H9 (cell line): ENCODE results near the gene KAZN. TPM values are rescaled to one million over a fixed set of nuclear protein-coding genes. Genes with fewer than 3 reads are reported as not detected.

Experiments used
- DNase-seq: peaks from one replicate; pipeline ENCODE4 v3.0.0-alpha.2; 2017
- H2AFZ ChIP-seq: one replicate; pipeline ENCODE4 v1.6.1; 2013; ENCODE audit warnings: mild to moderate bottlenecking, low read length, control low read depth, moderate library complexity
- H2AK5ac ChIP-seq: 2 replicates; pipeline ENCODE4 v1.6.1; 2013; ENCODE audit warnings: low read length, control low read depth, mixed read lengths; ENCODE audit not compliant: insufficient read length
- H2BK120ac ChIP-seq: one replicate; pipeline ENCODE4 v1.6.1; 2013; ENCODE audit warnings: low read depth, mild to moderate bottlenecking, low read length, control low read depth, inconsistent platforms; ENCODE audit not compliant: poor library complexity, severe bottlenecking
- H2BK12ac ChIP-seq: 2 replicates; pipeline ENCODE4 v1.6.1; 2013; ENCODE audit warnings: low read length, control low read depth, mixed read lengths, low read depth; ENCODE audit not compliant: insufficient read length
- H2BK15ac ChIP-seq: 2 replicates; pipeline ENCODE4 v1.6.1; 2013; ENCODE audit warnings: low read depth, low read length, control low read depth
- H2BK20ac ChIP-seq: one replicate; pipeline ENCODE4 v1.6.1; 2013; ENCODE audit warnings: low read depth, mild to moderate bottlenecking, low read length, control low read depth, inconsistent platforms; ENCODE audit not compliant: poor library complexity, severe bottlenecking
- H2BK5ac ChIP-seq: 2 replicates; pipeline ENCODE4 v1.6.1; 2013; ENCODE audit warnings: low read length, control low read depth, mixed read lengths; ENCODE audit not compliant: insufficient read length
- H3K14ac ChIP-seq: 2 replicates; pipeline ENCODE4 v1.6.1; 2013; ENCODE audit warnings: low read length, control low read depth; ENCODE audit not compliant: insufficient read depth
- H3K18ac ChIP-seq: 2 replicates; pipeline ENCODE4 v1.6.1; 2013; ENCODE audit warnings: low read depth, mild to moderate bottlenecking, mixed read lengths, low read length, control low read depth; ENCODE audit not compliant: insufficient read length
- H3K23ac ChIP-seq: 2 replicates; pipeline ENCODE4 v1.6.1; 2013; ENCODE audit warnings: low read length, control low read depth, mixed read lengths, low read depth; ENCODE audit not compliant: insufficient read length
- H3K23me2 ChIP-seq: 2 replicates; pipeline ENCODE4 v1.6.1; 2013; ENCODE audit warnings: low read depth, mild to moderate bottlenecking, mixed read lengths, low read length, control low read depth; ENCODE audit not compliant: insufficient read length, poor library complexity, severe bottlenecking
- H3K27ac ChIP-seq: 2 replicates; pipeline ENCODE4 v1.5.1; 2013; ENCODE audit warnings: low read length, control low read depth, mixed read lengths, low read depth; ENCODE audit not compliant: insufficient read length
- H3K27me3 ChIP-seq: 2 replicates; pipeline ENCODE4 v1.6.1; 2013; ENCODE audit warnings: low read length, control low read depth, inconsistent platforms; ENCODE audit not compliant: insufficient read depth
- H3K4ac ChIP-seq: 2 replicates; pipeline ENCODE4 v1.6.1; 2013; ENCODE audit warnings: low read depth, mild to moderate bottlenecking, control low read depth, inconsistent platforms, low read length, moderate library complexity
- H3K4me1 ChIP-seq: 2 replicates; pipeline ENCODE4 v1.6.1; 2013; ENCODE audit warnings: low read length, control low read depth, inconsistent platforms; ENCODE audit not compliant: insufficient read depth
- H3K4me2 ChIP-seq: 2 replicates; pipeline ENCODE4 v1.6.1; 2013; ENCODE audit warnings: low read length, control low read depth, mixed read lengths; ENCODE audit not compliant: insufficient read length, insufficient read depth
- H3K56ac ChIP-seq: 2 replicates; pipeline ENCODE4 v1.6.1; 2013; ENCODE audit warnings: low read depth, mild to moderate bottlenecking, mixed read lengths, low read length, control low read depth; ENCODE audit not compliant: insufficient read length
- H3K79me1 ChIP-seq: 2 replicates; pipeline ENCODE4 v1.6.1; 2013; ENCODE audit warnings: low read depth, mild to moderate bottlenecking, moderate library complexity, low read length, control low read depth, inconsistent platforms; ENCODE audit not compliant: insufficient read depth, poor library complexity, severe bottlenecking
- H3K79me2 ChIP-seq: 2 replicates; pipeline ENCODE4 v1.6.1; 2013; ENCODE audit warnings: low read length, control low read depth, inconsistent platforms; ENCODE audit not compliant: insufficient read depth
- H3K9ac ChIP-seq: 2 replicates; pipeline ENCODE4 v1.6.1; 2013; ENCODE audit warnings: low read length, control low read depth, mixed read lengths; ENCODE audit not compliant: insufficient read length; ENCODE audit errors: extremely low read depth
- H3K9me3 ChIP-seq: one replicate; pipeline ENCODE4 v1.6.1; 2013; ENCODE audit warnings: low read depth, low read length, inconsistent platforms; ENCODE audit not compliant: control insufficient read depth
- H3T11ph ChIP-seq: one replicate; pipeline ENCODE4 v1.6.1; 2013; ENCODE audit warnings: mild to moderate bottlenecking, low read length, control low read depth, inconsistent platforms
- H4K20me1 ChIP-seq: one replicate; pipeline ENCODE4 v1.6.1; 2013; ENCODE audit not compliant: control insufficient read depth, insufficient read length, insufficient read depth
- H4K5ac ChIP-seq: 2 replicates; pipeline ENCODE4 v1.6.1; 2013; ENCODE audit warnings: low read depth, mild to moderate bottlenecking, mixed read lengths, low read length, control low read depth; ENCODE audit not compliant: insufficient read length
- H4K8ac ChIP-seq: replicated peaks from 2 replicates; pipeline ENCODE4 v1.6.1; 2013; ENCODE audit warnings: low read length, control low read depth, mixed read lengths, low read depth; ENCODE audit not compliant: insufficient read length
- H4K91ac ChIP-seq: 2 replicates; pipeline ENCODE4 v1.6.1; 2013; ENCODE audit warnings: low read depth, mild to moderate bottlenecking, moderate library complexity, mixed read lengths, low read length, control low read depth; ENCODE audit not compliant: insufficient read length
- H3K27ac Mint-ChIP-seq, 3 experiments: 2 replicates in 2 of 3; 3 replicates in 1 of 3; pipeline ENCODE4 v1.8.0; 2020 to 2021; ENCODE audit warnings: mixed read lengths in 3 of 3, mild to moderate bottlenecking in 1 of 3, moderate library complexity in 1 of 3
- H3K27me3 Mint-ChIP-seq: 2 replicates; pipeline ENCODE4 v1.8.0; 2021; ENCODE audit warnings: low read depth, mild to moderate bottlenecking, moderate library complexity, mixed read lengths
- H3K36me3 Mint-ChIP-seq, 3 experiments: 2 replicates in 2 of 3; 3 replicates in 1 of 3; pipeline ENCODE4 v1.8.0; 2020 to 2021; ENCODE audit warnings: low read depth in 3 of 3, mixed read lengths in 3 of 3; ENCODE audit not compliant: insufficient read depth in 1 of 3
- H3K4me1 Mint-ChIP-seq, 2 experiments: 2 replicates each; pipeline ENCODE4 v1.8.0; 2020; ENCODE audit warnings: mixed read lengths in 2 of 2
- H3K4me3 Mint-ChIP-seq, 2 experiments: 2 replicates in 1 of 2; 3 replicates in 1 of 2; pipeline ENCODE4 v1.8.0; 2020 to 2021; ENCODE audit warnings: mild to moderate bottlenecking in 2 of 2, mixed read lengths in 2 of 2, moderate library complexity in 1 of 2
- H3K9me3 Mint-ChIP-seq, 2 experiments: 2 replicates in 1 of 2; 3 replicates in 1 of 2; pipeline ENCODE4 v1.8.0; 2020; ENCODE audit warnings: mild to moderate bottlenecking in 2 of 2, mixed read lengths in 2 of 2, moderate library complexity in 1 of 2
- WGBS: extraction: QIAGEN DNeasy Blood & Tissue Kit; methylation state at CpG from one replicate; pipeline ENCODE4 v1.1.7; 2013; ENCODE audit warnings: missing lambda C conversion rate, low lambda C conversion rate, mixed read lengths; ENCODE audit not compliant: insufficient read length; ENCODE audit errors: extremely low coverage; 5-methylcytosine and 5-hydroxymethylcytosine counted together
- total RNA-seq: library from RNA; stranded (reverse); gene quantifications from 2 replicates; pipeline ENCODE4 v1.2.1, GENCODE V29; 2021
- TF ChIP-seq, protein P1 (sequence below): fragments of 200-600 bp; sonication (generic); conservative IDR thresholded peaks from 3 replicates; pipeline ENCODE4 v1.8.0; 2021; ENCODE audit warnings: antibody characterized with exemption, mild to moderate bottlenecking

The KAZN gene
- total RNA-seq, 1 experiment from 2014 or later = 7.6 TPM

DNA sequence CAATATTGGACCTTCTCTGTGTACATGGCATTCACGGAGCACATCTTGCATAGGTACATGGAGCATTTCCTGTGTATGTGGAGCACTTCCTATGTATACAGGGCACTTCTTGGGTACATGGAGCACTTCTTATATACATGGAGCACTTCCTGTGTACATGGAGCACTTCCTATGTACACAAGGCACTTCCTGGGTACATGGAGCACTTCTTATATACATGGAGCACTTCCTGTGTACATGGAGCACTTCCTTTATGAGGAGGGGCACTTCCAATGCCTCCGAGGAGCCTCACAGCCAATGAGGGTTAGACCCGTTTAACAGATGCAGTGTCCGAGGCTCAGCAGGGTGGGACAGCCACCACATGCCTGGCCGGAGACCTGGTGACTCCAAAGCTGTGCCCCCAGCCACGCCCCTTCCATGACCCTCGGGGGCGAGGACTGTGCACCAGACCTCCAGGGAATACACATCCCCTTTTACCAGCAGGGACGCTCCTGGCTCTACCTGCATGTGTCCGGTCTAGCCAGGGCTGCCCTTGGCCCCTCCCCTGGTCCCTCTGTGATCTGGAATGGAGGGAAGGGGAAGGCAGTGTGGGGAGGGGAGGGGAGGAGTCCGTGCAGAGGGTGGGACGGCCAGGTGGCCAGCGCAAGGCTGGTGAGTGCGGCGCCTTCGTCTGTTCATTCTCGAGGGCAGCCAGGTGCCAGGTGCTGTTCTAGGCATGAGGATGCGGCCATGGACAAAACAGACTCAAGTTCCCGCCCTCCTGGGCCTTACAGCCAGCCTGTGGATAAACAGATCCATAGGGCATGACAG lies 360.0 kb downstream of the KAZN start:
- H3K4me1 Mint-ChIP-seq = peaks cover 0 to 16% of the 10 kb centered on the region in 2 experiments; a peak in 3 of 4 replicates
- DNase-seq = no peak
- no CpG with 5 or more reads among the region's 19 CpGs for WGBS

More for the DNA sequence above, 360.0 kb downstream of the KAZN start:
- no peak overlapping the region for H3K27ac ChIP-seq
- H4K8ac ChIP-seq = no peak overlapping the region
- H2BK120ac ChIP-seq = no peak overlapping the region
- H3K27me3 Mint-ChIP-seq = no peaks in the 10 kb centered on the region
- H3K9me3 ChIP-seq = no peaks in the 10 kb centered on the region
- no peaks in the 10 kb centered on the region for H3K4me1 ChIP-seq
- no peak overlapping the region for H4K91ac ChIP-seq
- H2BK20ac ChIP-seq = no peak overlapping the region
- H3K4me3 Mint-ChIP-seq = no peak overlapping the region
- no peak overlapping the region for H2BK12ac ChIP-seq
- H3K23me2 ChIP-seq = no peaks in the 10 kb centered on the region
- H3T11ph ChIP-seq = no peak overlapping the region
- H3K23ac ChIP-seq = no peak overlapping the region
- H3K56ac ChIP-seq = no peak overlapping the region
- H2BK5ac ChIP-seq = no peak overlapping the region
- H3K79me2 ChIP-seq = no peaks in the 10 kb centered on the region
- no peak overlapping the region for H2AFZ ChIP-seq
- H3K79me1 ChIP-seq = no peaks in the 10 kb centered on the region
- H3K4ac ChIP-seq = no peak overlapping the region
- peaks cover 0 to 10% (median 4%) of the 10 kb centered on the region in 3 experiments; a peak in 4 of 7 replicates for H3K36me3 Mint-ChIP-seq
- TF ChIP-seq, protein P1, sequence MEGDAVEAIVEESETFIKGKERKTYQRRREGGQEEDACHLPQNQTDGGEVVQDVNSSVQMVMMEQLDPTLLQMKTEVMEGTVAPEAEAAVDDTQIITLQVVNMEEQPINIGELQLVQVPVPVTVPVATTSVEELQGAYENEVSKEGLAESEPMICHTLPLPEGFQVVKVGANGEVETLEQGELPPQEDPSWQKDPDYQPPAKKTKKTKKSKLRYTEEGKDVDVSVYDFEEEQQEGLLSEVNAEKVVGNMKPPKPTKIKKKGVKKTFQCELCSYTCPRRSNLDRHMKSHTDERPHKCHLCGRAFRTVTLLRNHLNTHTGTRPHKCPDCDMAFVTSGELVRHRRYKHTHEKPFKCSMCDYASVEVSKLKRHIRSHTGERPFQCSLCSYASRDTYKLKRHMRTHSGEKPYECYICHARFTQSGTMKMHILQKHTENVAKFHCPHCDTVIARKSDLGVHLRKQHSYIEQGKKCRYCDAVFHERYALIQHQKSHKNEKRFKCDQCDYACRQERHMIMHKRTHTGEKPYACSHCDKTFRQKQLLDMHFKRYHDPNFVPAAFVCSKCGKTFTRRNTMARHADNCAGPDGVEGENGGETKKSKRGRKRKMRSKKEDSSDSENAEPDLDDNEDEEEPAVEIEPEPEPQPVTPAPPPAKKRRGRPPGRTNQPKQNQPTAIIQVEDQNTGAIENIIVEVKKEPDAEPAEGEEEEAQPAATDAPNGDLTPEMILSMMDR = no peak
- H2AK5ac ChIP-seq = no peak overlapping the region
- no peak overlapping the region for H3K4me2 ChIP-seq
- no peak overlapping the region for H3K18ac ChIP-seq
- H3K27ac Mint-ChIP-seq = peak overlapping the region in 1 of 3 experiments; percentile 59; a peak in 1 of 7 replicates
- H2BK15ac ChIP-seq = no peak overlapping the region
- no peaks in the 10 kb centered on the region for H3K27me3 ChIP-seq
- no peak overlapping the region for H4K5ac ChIP-seq
- no peaks in the 10 kb centered on the region for H3K9me3 Mint-ChIP-seq
- no peaks in the 10 kb centered on the region for H4K20me1 ChIP-seq
- no peak overlapping the region for H3K14ac ChIP-seq
- H3K9ac ChIP-seq = no peak overlapping the region
